ENCODE measurements around the gene PCDH17. TPM values are rescaled to one million over a fixed set of nuclear protein-coding genes. Genes with fewer than 3 reads are reported as not detected.
A peak's percentile ranks its signal among the peaks of the same experiment; 100 is the strongest.

PCDH17 gene
- total RNA-seq (2022) (not detected in 2 replicates), Bru-seq, nascent RNA (not detected), BruChase-seq, experiment 1, labeled RNA remaining after a 6-hour chase (not detected), BruChase-seq, experiment 2, labeled RNA remaining after a 2-hour chase (not detected)
- long read RNA-seq: 0 reads

GRCh38 chr13:57631596-57632275, at the start of gene PCDH17:
PCDH17 (plus strand) TSS chr13:57631744; CDS start chr13:57632547, 803 bp downstream.
- Mint-ChIP-seq H3K4me3 (ENCODE audit: unreplicated experiment) (peak within 1 kb of the TSS; percentile 58), H3K9me3 (ENCODE audit: unreplicated experiment) (no peaks in the 10 kb centered on the region), H3K27me3 (ENCODE audit: insufficient read depth, unreplicated experiment) (peaks cover 48% of the 10 kb centered on the region), H3K36me3 (ENCODE audit: insufficient read depth, unreplicated experiment) (no peaks in the 10 kb centered on the region), H3K27ac (ENCODE audit: low read depth, unreplicated experiment) (no peak within 1 kb of the TSS), H3K4me1 (ENCODE audit: insufficient read depth, unreplicated experiment) (peaks cover 10% of the 10 kb centered on the region)
- no peak for DNase-seq (ENCODE audit: unreplicated experiment)
- TF ChIP-seq CTCF (IDR thresholded peaks at IDR 0.05; ENCODE audit: unreplicated experiment): no peak
- no TSS peak for BruUV-seq (replicated peaks)
- intact Hi-C loops (cut with micrococcal nuclease): no loop called here
- POLR2A ChIA-PET: no interaction called here
- CTCF ChIA-PET: interaction anchor here (0.6 kb wide), 2 partner anchors 21 to 1120 kb away, joined by 3 read pairs; no protein-coding TSS in a partner anchor

- CTCF ChIA-PET: interaction anchor here (0.5 to 1.2 kb wide), 2 partner anchors 15 to 179 kb away, joined by 3 to 4 read pairs; no protein-coding TSS in a partner anchor
- Mint-ChIP-seq H3K4me1 (ENCODE audit: insufficient read depth, unreplicated experiment) (no peaks in the 10 kb centered on the region), H3K4me3 (ENCODE audit: unreplicated experiment) (no peak overlapping the region), H3K36me3 (ENCODE audit: insufficient read depth, unreplicated experiment) (peaks cover 5% of the 10 kb centered on the region), H3K9me3 (ENCODE audit: unreplicated experiment) (no peaks in the 10 kb centered on the region), H3K27ac (ENCODE audit: low read depth, unreplicated experiment) (no peak overlapping the region), H3K27me3 (ENCODE audit: insufficient read depth, unreplicated experiment) (no peaks in the 10 kb centered on the region)
- BruUV-seq (replicated peaks): no TSS peak
- TF ChIP-seq CTCF (IDR thresholded peaks at IDR 0.05; ENCODE audit: unreplicated experiment): no peak
- intact Hi-C loops (cut with micrococcal nuclease): no loop called here
- POLR2A ChIA-PET: no interaction called here
- peak; percentile 9 for DNase-seq (ENCODE audit: unreplicated experiment)
Observed at GRCh38 chr13:57582032-57582431, 49.5 kb upstream of the PCDH17 start.

- BruUV-seq (replicated peaks): no TSS peak
- no peak for DNase-seq (ENCODE audit: unreplicated experiment)
- CTCF ChIA-PET: interaction anchor here (0.6 kb wide), 1 partner anchor 95 kb away, joined by 4 read pairs; no protein-coding TSS in a partner anchor
- peaks cover 5% of the 10 kb centered on the region for H3K36me3 Mint-ChIP-seq (ENCODE audit: insufficient read depth, unreplicated experiment)
- intact Hi-C loops (cut with micrococcal nuclease): no loop called here
- TF ChIP-seq CTCF (IDR thresholded peaks at IDR 0.05; ENCODE audit: unreplicated experiment): no peak
- no peak overlapping the region for H3K27ac Mint-ChIP-seq (ENCODE audit: low read depth, unreplicated experiment)
- H3K9me3 Mint-ChIP-seq (ENCODE audit: unreplicated experiment): no peaks in the 10 kb centered on the region
- H3K4me1 Mint-ChIP-seq (ENCODE audit: insufficient read depth, unreplicated experiment): no peaks in the 10 kb centered on the region
- POLR2A ChIA-PET: no interaction called here
- H3K4me3 Mint-ChIP-seq (ENCODE audit: unreplicated experiment): no peak overlapping the region
- H3K27me3 Mint-ChIP-seq (ENCODE audit: insufficient read depth, unreplicated experiment): no peaks in the 10 kb centered on the region
Observed at GRCh38 chr13:57583529-57583928, 48.0 kb upstream of the PCDH17 start.

GRCh38 chr13:57588639-57589038, 42.9 kb upstream of the PCDH17 start:
- CTCF ChIA-PET: no interaction called here
- no peaks in the 10 kb centered on the region for H3K36me3 Mint-ChIP-seq (ENCODE audit: insufficient read depth, unreplicated experiment)
- H3K4me1 Mint-ChIP-seq (ENCODE audit: insufficient read depth, unreplicated experiment): no peaks in the 10 kb centered on the region
- no peaks in the 10 kb centered on the region for H3K9me3 Mint-ChIP-seq (ENCODE audit: unreplicated experiment)
- POLR2A ChIA-PET: no interaction called here
- no peak for DNase-seq (ENCODE audit: unreplicated experiment)
- BruUV-seq (replicated peaks): no TSS peak
- no peak overlapping the region for H3K27ac Mint-ChIP-seq (ENCODE audit: low read depth, unreplicated experiment)
- H3K4me3 Mint-ChIP-seq (ENCODE audit: unreplicated experiment): no peak overlapping the region
- H3K27me3 Mint-ChIP-seq (ENCODE audit: insufficient read depth, unreplicated experiment): no peaks in the 10 kb centered on the region
- intact Hi-C loops (cut with micrococcal nuclease): no loop called here
- no peak for TF ChIP-seq CTCF (IDR thresholded peaks at IDR 0.05; ENCODE audit: unreplicated experiment)

Measured in MCF 10A (cell line).